GM18519 (cell line): Measurements from ENCODE around the gene SLC8A1.

Source experiments
- ATAC-seq: cut with Tn5 transposase; IDR thresholded peaks from one replicate; pipeline ENCODE4 v1.9.1; 2021; ENCODE audit warnings: mild to moderate bottlenecking, moderate library complexity; ENCODE audit not compliant: unreplicated experiment, low FRiP score

Gene SLC8A1

GRCh38 chr2:40463112-40463511, 11.2 kb upstream of the SLC8A1 start:
- no peak for ATAC-seq

- no peak for ATAC-seq
These were observed 6.4 kb upstream of the SLC8A1 start for GRCh38 chr2:40458271-40458794.

- ATAC-seq, result no peak
These were observed 5.9 kb upstream of the SLC8A1 start for GRCh38 chr2:40457837-40458236.

GRCh38 chr2:40457366-40457765, 5.5 kb upstream of the SLC8A1 start:
- ATAC-seq, result no peak

- ATAC-seq, result no peak
These were observed 5.0 kb upstream of the SLC8A1 start for GRCh38 chr2:40456926-40457325.

- ATAC-seq, result no peak
These were observed 3.8 kb upstream of the SLC8A1 start for GRCh38 chr2:40455661-40456060.

- ATAC-seq, result no peak
These were observed 2.4 kb upstream of the SLC8A1 start for GRCh38 chr2:40454321-40454720.

GRCh38 chr2:40452786-40453185, 896 bp upstream of the SLC8A1 start:
- no peak for ATAC-seq

- no peak for ATAC-seq
These were observed 977 bp downstream of the SLC8A1 start for GRCh38 chr2:40450796-40451430.

GRCh38 chr2:40450066-40450795, 1.7 kb downstream of the SLC8A1 start:
- no peak for ATAC-seq

GRCh38 chr2:40448476-40449079, 3.3 kb downstream of the SLC8A1 start:
- ATAC-seq, result no peak

- no peak for ATAC-seq
These were observed 6.4 kb downstream of the SLC8A1 start for GRCh38 chr2:40445467-40445866.

- ATAC-seq, result no peak
These were observed 11.1 kb downstream of the SLC8A1 start for GRCh38 chr2:40440835-40441234.

- ATAC-seq, result no peak
These were observed 12.4 kb downstream of the SLC8A1 start for GRCh38 chr2:40439473-40439872.

GRCh38 chr2:40436093-40436475, 15.8 kb downstream of the SLC8A1 start:
- ATAC-seq, result no peak

GRCh38 chr2:40435426-40436092, 16.3 kb downstream of the SLC8A1 start:
- ATAC-seq, result no peak

GRCh38 chr2:40434731-40435271, 17.1 kb downstream of the SLC8A1 start:
- no peak for ATAC-seq

- no peak for ATAC-seq
These were observed 18.2 kb downstream of the SLC8A1 start for GRCh38 chr2:40433736-40434135.

GRCh38 chr2:40432921-40433483, 18.9 kb downstream of the SLC8A1 start:
- ATAC-seq, result no peak

- ATAC-seq, result no peak
These were observed 20.3 kb downstream of the SLC8A1 start for GRCh38 chr2:40431600-40431955.
